HG03521 (cell line): ENCODE results near the gene PACSIN3.
"Not testable (repeated sequence)": the region's sequence is repeated elsewhere in the genome, so short reads cannot be mapped to it uniquely, and the experiment has no call there.

Experiments used
- ATAC-seq: cut with Tn5 transposase; IDR thresholded peaks from one replicate; pipeline ENCODE4 v1.9.1; 2021; ENCODE audit warnings: mild to moderate bottlenecking, moderate library complexity; ENCODE audit not compliant: unreplicated experiment

PACSIN3 gene

DNA sequence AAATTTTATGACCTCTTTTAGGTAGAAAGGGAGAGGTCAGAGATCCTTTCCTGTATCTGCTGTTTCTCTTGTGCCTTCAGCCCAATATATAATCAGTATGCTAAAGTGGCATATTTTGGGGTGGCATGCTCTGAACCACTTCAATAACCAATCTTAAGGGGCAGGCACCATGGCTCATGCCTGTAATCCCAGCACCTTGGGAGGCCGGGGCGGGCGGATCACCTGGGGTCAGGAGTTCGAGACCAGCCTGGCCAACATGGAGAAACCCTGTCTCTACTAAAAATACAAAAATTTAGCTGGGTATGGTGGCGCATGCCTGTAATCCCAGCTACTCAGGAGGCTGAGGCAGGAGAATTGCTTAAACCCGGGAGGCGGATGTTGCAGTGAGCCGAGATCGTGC lies 11.9 kb upstream of the PACSIN3 start:
- not testable (repeated sequence) for ATAC-seq

DNA sequence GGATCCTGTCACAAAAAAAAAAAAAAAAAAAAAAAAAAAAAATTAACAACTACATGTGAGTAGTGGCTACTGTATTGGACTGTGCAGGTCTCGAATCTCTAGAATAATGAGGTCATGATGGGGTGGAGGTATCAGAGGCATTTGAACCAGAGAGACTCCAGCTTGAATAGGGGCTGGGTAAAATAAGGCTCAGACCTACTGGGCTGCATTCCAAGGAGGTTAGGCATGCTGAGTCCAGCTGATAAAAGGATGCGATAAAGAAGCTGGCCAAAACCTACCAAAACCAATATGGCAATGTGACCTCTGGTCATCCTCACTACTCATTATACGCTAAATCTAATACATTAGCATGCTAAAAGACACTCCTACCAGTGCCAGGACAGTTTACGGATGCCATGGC lies 5.9 kb upstream of the PACSIN3 start:
- ATAC-seq, result no peak

DNA sequence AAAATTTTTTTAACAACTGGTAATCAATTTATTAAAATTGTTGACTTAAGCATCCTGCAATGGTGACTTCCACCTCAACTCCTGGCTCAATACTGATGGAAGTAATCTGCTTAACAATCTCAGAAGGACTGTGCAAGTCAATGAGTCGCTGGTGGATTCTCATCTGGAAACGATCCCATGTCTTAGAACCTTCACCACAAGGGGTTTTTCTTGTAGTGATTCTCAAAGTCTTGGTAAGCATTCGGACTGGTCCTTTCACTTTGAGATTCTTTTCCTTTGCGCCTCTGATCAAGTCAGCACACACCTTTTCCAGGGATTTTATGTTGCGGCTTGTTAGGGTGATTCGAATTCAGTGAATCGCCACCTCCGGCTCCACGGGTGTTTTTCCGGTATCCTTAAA lies 4.9 kb upstream of the PACSIN3 start:
- ATAC-seq, result not testable (repeated sequence)

DNA sequence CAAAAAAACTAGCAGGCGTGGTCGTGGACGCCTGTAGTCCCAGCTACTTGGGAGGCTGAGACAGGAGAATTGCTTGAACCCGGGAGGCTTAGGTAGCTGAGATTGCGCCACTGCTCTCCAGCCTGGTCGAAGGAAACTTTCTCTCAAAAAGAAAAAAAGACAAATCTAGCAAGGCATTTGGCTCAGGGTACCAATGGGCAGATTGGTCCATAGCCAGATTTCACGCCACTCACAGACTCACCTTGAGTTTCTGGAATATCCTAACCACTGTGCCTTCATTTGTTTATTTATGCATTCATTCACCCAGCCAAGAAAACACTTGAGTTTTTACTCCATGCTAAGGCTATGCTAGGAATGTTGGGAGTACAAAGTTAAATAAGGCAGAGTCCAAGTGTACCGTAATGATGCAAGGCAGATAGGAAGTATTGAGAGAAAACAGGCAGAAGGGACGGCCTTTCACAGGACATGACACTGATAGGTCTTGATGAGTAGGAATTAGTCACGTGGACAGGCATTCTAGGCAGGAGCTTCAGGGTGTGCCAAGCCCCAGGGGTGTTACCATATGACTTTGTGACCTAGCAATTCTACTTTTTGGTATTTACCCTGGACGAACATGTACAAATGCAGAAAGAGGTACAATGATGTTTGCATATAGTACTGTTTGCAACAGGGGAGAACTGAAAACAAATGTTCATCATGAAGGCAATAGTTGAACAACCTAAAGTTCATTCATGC lies 3.0 kb upstream of the PACSIN3 start:
- no peak for ATAC-seq

DNA sequence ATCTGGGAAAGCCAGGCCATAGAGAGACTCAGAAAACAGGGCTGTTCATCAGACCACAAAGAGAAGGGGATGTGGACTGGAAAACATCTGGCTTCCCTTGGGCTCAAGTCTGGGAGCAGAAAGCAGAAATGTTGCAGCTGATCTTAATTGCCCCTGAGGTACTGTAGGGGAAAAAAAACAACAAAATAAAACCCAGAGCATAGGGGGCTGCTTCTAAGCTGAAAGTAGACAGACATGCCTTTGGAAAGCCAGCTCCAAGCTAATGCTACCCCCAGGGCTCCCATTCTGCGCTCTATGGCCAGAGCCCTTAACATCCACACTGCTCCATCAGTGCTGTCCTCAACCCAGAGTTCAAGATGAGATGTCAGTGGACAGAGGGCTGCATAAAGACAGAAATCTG lies 2.0 kb upstream of the PACSIN3 start:
- ATAC-seq, result no peak

DNA sequence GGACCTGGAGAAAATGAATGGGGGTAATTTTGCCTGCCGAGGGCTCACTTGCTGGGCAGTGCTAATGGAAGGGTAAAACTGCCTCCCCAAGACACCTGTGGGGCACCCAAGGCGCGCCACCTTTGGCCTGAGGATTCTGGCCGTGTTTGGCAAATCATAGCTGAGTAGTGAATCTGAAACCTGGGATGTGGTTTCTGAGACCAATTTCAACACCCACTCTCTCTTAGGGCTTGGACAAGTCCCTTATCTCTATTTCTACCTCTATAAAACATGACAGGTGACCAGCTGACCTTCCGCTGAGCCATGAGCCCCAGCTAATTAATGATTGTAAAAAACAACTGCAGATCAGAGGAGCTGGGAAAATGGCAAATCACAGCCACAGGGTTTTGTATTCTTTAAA lies 1.5 kb upstream of the PACSIN3 start:
- ATAC-seq, result no peak

DNA sequence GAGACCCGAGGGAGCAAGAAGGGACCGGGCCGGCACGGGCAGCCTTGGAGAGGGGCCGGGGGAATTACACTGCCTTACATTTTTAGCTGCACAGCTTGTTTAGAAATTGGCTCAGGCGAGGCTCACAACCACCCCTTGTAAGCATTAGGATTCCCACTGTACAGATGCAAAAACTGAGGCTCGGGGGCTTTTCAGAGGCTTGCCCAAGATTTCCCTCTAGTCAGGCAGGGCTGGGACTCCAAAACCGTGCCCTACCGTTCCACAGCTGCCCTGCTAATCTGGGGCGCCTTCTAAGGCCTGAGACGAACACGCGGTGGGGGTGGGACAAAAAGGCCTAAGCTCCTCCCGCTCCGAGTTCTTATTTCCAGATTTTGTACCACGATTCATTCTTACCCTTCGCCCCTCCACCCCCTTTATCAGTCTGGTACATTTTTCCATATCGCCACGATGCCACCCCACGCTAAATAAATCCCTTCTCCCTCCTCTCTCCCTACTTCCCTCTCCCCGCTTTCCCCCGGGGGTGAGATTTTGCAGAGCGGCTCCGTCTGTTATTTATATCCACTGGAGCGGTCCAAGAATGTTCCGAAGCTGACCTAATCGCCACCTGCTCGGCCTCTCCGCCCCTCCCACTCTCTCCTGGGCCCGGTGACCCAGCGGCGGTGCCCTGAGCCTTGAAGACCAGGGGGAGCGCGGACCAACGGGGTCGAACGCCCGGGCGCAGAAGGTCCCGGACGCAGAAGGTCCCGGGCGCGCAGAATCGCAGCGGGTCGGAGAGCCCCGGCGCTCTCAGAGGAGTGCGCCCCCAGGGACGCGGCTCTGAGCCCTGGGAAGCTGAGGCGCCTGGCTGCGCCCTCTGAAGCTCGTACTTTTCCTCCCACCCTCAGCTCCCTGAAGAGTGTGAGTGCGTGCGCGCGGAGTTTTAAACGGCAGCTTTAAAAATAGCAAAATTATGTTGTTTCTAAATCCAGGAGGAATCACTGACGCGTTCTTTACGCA lies 764 bp upstream of the PACSIN3 start:
- no peak for ATAC-seq

DNA sequence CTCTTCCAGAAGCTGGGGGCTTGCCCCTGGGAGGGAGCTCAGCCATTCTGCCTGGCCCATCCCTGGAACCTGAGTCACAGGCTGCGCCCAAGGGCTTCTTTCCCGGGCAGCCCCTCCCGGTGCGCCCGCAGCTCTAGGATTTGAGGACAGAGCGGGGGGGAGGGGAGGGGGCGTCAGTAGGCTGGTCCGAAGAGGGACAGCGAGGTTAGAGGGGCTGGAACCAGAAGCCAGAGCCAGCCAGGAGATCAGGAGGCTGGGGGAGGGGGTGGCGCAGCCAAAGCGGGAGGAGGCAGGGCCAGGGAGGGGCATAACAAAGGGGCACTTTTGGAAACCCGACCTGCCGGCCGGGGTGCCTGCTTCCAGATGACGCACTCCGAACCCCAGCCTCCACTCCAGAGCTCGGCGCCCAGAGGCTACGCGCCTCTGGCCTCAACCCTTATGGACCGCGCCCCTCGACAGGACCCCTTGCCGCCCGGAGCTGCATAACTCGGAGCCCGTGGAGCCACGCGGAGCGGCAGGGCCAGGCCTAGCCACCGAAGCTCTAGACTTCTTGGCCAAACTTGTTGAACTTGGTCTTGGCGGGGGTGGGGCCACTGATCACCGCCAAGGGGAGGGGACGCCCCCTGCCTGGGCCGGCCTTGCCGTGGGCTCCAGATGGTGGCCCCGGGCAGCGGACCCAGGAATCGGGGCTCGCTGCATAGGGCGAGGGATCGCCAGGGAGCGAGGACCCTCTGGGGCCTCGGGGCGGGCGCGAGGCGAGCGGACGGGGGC lies 744 bp downstream of the PACSIN3 start:
- no peak for ATAC-seq

DNA sequence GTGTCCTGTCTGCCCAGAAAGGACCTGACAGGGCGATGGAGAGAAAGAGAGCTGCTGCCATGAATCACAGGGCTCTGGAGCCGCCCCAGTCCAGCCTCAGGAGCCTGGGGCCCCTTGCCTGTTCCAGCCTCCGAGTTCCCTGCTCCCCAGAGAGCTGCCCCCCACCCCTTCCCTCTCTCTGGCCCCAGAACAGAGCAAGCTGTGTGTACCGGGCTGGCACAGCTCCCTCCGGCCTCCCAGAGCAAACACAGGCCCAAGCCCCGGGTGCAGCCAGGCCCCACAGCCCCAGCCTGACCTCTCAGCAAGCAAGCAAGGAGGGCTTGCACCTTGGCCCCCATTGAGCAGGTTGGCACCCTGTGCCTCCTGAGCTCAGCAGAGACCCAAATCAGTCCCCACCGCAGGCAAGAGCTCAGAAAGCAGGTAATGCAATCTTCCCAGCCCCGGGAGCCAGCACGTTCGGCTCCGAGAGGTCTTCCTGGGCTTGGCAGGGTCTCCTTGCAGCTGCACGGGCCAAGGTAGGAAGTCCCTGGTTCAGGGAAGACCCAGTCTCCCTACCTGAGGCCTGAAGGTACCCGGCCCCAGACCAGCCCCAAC lies 1.4 kb downstream of the PACSIN3 start:
- ATAC-seq, result no peak

DNA sequence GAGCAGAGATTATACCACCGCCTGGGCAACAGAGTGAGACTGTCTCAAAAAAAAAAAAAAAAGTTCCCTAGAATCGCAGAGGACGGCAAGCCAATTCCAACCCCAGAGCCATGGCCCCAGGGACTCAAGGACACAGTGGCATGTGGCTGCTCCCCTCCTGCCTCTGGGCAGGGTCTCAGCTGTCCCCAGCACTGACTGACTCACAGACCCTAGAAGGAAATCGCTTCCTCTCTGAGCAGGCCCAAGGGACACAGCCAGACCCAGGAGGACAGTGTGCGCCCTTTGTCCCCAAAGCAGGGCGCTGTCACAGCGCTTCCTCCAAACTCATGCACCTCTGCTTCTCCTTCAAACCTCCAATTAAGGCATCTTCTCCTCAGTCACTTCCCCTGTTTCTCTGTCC lies 2.3 kb downstream of the PACSIN3 start:
- no peak for ATAC-seq

DNA sequence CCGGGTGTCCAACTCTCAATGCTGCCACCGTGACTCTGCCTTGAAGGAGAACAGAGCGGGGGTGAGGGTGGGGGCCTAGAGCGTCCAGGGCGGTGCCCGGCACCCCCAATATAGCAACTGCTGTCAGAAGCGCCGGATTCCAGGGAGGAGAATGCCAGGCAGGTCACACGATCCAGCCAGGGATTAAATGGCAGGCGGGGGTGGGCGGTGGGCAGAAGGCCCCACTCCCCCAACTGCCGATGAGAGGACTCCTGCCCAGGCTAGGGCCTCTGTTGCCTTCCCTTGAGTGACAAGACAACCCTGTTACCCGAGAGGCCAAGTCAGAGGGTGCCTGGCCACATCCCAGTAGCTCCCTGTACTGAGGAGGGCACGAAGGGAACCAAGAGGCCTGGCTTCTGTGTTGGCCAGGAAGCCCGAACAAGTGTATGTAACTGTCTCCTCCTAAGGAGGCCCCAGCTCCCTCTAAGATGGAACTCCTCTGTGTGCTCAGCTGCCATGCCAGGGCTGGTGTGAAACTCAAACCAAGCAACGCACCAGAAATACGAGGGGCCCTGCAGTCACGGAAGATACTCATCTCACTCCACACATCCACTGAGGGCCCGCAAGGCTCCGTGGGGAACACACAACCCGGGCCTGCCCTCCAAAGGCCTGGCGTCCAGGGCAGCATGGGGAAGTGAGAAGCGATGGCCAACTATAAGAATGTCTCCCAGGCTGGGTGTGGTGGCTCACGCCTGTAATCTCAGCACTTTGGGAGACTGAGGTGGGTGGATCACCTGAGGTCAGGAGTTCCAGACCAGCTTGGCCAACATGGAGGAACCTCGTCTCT lies 3.0 kb downstream of the PACSIN3 start:
- no peak for ATAC-seq

DNA sequence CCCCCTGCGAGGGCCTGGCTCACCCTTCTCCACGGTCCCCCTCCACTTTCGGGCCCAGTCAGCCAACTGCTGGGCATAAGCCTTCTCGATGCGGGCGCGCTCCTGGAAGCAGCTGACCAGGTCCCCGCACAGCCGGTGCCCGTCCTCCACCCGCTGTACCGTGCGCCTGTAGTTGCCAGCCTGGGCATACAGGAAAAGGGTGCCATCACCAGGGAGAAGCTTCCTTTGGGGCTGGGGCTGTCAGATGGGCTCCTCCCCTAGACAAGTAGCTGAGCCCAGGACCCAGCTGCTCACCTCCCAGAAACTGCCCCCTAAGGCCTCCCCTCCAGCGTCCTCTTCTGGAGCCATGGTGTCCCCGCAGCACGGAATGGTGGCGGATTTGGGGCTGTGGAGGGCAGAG lies 3.9 kb downstream of the PACSIN3 start:
- ATAC-seq, result no peak

DNA sequence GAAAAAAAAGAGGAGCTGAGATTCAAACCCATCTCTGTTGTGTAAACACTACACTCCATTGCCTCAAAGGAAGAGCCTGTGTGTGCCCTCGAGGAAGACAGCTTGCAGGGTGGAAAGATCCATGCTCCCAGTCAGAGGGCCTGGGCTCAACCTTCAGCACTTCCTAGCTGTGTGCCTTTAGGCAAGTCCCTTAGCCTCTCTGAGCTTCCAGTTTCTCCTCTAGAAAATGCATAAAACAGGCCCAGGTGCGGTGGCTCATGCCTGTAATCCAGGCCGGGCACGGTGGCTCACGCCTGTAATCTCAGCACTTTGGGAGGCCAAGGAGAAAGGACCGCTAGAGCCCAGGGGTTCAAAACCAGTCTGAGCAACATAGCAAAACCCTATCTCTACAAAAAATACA lies 5.0 kb downstream of the PACSIN3 start:
- no peak for ATAC-seq

DNA sequence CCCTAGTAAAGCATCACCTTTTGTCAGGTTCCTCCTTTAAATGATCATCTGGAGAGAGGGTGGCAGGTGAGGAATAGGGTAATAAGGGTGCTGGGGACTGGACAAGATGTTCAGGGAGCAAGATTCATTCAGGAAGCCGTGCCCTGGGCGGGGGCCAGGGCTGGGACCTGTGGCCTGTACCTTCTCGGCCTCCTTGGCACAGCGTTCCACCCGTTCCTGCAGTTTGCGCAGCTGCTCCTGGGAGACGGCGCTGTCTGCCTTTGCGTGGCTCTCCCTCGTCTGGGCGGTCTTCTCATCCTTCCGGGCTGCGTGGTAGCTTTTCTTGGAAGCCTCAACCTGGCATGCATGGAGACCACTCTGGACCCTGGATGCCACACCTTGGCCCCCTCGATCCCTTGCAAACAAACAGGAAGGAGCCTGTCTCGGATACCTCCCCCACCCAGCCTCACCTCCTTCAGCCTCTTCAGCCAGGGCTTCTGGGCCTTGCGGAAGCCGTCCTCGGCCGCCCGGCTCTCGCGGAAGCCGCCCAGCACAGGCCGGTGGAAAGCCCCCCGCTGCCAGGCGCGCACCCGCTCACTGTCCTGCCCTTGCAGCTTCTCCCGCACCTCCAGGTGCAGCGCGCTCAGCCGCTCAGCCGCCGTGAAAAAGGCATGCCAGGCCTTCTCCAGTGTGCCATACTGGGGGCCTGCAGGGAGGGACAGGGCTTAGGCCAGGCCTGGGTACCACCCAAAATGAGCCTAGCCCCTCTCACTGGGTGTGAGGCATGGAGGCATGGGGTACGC lies 6.0 kb downstream of the PACSIN3 start:
- ATAC-seq, result no peak

DNA sequence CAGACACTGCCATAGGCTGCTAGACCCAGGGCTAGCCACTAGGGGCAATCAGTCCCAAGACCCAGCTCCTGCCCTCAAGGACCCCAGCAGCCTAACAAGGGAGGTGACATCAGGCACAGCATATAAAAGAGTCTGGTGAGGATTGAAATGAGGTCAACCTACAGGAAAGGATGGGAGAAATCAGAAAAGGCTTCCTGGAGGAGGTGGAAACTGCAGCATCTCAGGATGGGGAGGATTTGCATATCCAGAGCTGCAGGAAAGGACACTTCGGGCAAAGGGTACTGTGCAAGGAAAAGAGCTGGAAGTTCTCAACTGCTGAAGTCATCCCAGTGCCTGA lies 6.6 kb downstream of the PACSIN3 start:
- ATAC-seq, result no peak

DNA sequence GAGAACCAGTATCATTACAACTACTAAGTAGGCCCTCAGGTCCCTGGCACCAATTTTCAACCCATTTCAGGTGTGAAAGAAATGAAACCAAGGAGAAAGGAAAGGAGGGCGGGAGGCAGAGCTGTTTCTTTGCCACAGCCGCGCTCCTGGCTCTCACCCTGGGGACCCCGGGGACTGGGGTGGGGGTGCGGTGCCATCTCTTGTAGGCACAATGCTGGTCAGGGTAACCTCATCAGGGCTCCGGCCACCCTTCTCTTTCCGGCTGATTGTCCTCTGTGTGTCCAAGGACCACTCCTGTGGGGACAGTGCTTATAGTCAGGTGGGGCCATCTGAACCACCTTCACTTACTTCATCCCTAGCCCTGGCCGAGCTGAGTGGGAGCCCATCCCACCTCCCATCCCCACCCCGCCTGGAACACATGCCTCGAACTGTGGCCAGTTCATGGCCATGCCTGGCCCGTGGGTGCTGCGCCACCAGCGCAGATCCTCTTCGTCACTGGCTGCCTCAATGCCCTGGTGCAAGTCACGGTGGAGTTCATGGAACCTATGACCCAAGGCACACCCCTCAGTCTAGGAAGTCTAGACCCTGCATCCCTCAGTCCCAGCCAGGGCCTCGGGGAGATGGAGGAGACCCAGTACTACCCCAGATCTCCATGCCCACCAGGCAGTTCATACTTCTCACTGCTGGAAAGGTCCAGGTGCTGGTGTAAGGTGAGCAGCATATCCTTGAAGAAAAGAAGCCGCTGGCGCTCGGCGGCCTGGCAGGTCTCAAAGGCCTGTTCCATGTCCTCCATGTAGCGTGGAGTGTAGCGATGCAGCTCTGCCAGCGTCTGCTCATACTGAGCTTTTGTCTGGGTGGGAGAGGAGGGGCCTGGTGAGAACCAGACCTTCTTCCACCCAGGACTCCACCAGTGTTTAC lies 7.2 kb downstream of the PACSIN3 start:
- no peak for ATAC-seq

DNA sequence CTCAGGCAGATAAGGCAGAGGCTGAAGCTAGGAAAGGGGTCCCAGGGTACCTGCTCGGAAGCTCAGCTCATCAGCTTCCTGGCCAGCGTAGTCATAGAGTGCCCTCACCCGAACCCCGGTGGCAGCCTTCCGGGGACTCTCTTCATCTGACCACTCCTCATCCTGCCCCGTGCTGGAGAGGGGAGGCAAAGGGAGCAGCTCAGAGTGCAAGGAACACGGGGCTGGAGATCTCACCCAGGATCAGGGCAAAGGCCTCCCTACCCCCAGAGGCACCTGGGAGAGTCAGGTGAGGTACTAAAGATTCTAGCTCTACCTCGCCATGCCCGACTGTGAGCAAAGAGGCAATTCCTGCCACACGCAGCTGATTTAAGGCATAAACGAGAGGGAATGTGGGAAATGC lies 7.9 kb downstream of the PACSIN3 start:
- ATAC-seq, result no peak

DNA sequence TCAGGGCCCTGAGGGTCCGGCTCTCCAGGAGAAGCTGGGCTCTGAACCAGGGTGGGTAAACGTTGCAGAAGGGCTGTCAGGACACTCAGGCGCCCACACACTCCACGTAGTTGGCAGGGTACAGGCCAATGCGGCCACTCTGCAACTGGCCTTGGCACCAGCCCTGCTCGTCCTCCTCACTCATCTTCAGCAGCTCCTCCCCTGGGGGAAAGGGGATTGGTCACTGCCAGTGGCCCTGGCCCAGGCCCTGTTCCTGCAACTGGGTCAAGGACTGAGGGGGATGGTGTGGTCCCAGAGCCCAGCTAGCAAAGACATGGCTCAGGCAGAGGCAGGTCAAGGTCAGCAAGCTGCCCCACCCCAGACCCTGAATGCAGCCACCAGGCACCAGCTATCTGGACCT lies 8.4 kb downstream of the PACSIN3 start:
- ATAC-seq, result no peak
